ENCODE measurements around the gene FA2H. TPM values are rescaled to one million over a fixed set of nuclear protein-coding genes. Genes with fewer than 3 reads are reported as not detected.

The FA2H gene
- total RNA-seq, 2 experiments from 2014 or later = not detected

GRCh38 chr16:74776926-74777325 lies 2.3 kb upstream of the FA2H start:
- POLR2A ChIA-PET = no interaction called here

GRCh38 chr16:74775255-74775654 lies 635 bp upstream of the FA2H start:
- POLR2A ChIA-PET = interaction anchor here (1.0 kb wide), 1 partner anchor 37 kb away, joined by 3 read pairs; no protein-coding TSS in a partner anchor
- no peaks in the 10 kb centered on the region for H3K9me3 Mint-ChIP-seq
- H3K27ac Mint-ChIP-seq = no peak overlapping the region
- no peaks in the 10 kb centered on the region for H3K36me3 Mint-ChIP-seq (ENCODE audit: low read depth)
- intact Hi-C loops (cut with micrococcal nuclease) = no loop called here
- no peak for TF ChIP-seq CTCF (IDR thresholded peaks at IDR 0.05)
- no peak for DNase-seq
- CTCF ChIA-PET = interaction anchor here (0.7 to 1.1 kb wide), 3 partner anchors 21 to 87 kb away, joined by 3 to 4 read pairs (median 3); no protein-coding TSS in a partner anchor
- H3K4me3 Mint-ChIP-seq = peak overlapping the region; percentile 37
- H3K27me3 Mint-ChIP-seq = peaks cover 28% of the 10 kb centered on the region
- ATAC-seq = no peak
- peaks cover 6% of the 10 kb centered on the region for H3K4me1 Mint-ChIP-seq (ENCODE audit: low read depth)

More at GRCh38 chr16:74776926-74777325, 2.3 kb upstream of the FA2H start:
- CTCF ChIA-PET = no interaction called here
- Mint-ChIP-seq H3K36me3 (ENCODE audit: low read depth) (no peaks in the 10 kb centered on the region), H3K27ac (no peak overlapping the region), H3K4me1 (ENCODE audit: low read depth) (peaks cover 6% of the 10 kb centered on the region), H3K4me3 (no peak overlapping the region), H3K27me3 (peaks cover 28% of the 10 kb centered on the region), H3K9me3 (no peaks in the 10 kb centered on the region)
- ATAC-seq (no peak), DNase-seq (no peak)
- no peak for TF ChIP-seq CTCF (IDR thresholded peaks at IDR 0.05)
- intact Hi-C loops (cut with micrococcal nuclease) = no loop called here

- POLR2A ChIA-PET = interaction anchor here (1.0 to 1.1 kb wide), 2 partner anchors 11 to 30 kb away, joined by 3 read pairs; no protein-coding TSS in a partner anchor
- H3K27ac Mint-ChIP-seq = no peak overlapping the region
- intact Hi-C loops (cut with micrococcal nuclease) = no loop called here
- CTCF ChIA-PET = interaction anchor here (1.2 kb wide), 1 partner anchor 88 kb away, joined by 3 read pairs; no protein-coding TSS in a partner anchor
- DNase-seq (no peak), ATAC-seq (no peak)
- TF ChIP-seq CTCF (IDR thresholded peaks at IDR 0.05) = no peak
- H3K4me1 Mint-ChIP-seq (ENCODE audit: low read depth) = peaks cover 6% of the 10 kb centered on the region
- H3K27me3 Mint-ChIP-seq = peaks cover 28% of the 10 kb centered on the region
- H3K4me3 Mint-ChIP-seq = peak overlapping the region; percentile 21
- H3K36me3 Mint-ChIP-seq (ENCODE audit: low read depth) = no peaks in the 10 kb centered on the region
- H3K9me3 Mint-ChIP-seq = no peaks in the 10 kb centered on the region
Measured at GRCh38 chr16:74773446-74774222, 986 bp downstream of the FA2H start.

- Mint-ChIP-seq H3K4me1 (ENCODE audit: low read depth) (peaks cover 6% of the 10 kb centered on the region), H3K4me3 (no peak overlapping the region), H3K9me3 (no peaks in the 10 kb centered on the region), H3K36me3 (ENCODE audit: low read depth) (no peaks in the 10 kb centered on the region), H3K27ac (no peak overlapping the region), H3K27me3 (peaks cover 28% of the 10 kb centered on the region)
- ATAC-seq (no peak), DNase-seq (no peak)
- intact Hi-C loops (cut with micrococcal nuclease) = no loop called here
- POLR2A ChIA-PET = no interaction called here
- CTCF ChIA-PET = interaction anchor here (1.2 kb wide), 1 partner anchor 91 kb away, joined by 3 read pairs; no protein-coding TSS in a partner anchor
- no peak for TF ChIP-seq CTCF (IDR thresholded peaks at IDR 0.05)
Measured at GRCh38 chr16:74771656-74772315, 2.8 kb downstream of the FA2H start.

Data from activated CD8-positive, alpha-beta T cell treated with anti-CD3 and anti-CD28 coated beads for 36 hours (primary cell).